PC-3 (cell line): ENCODE data around the gene CCDC78.

Experiments used
- EZH2 ChIP-seq: fragments of 300-600 bp; sonication (generic); IDR thresholded peaks from one replicate; pipeline ENCODE4 v1.6.1; 2017; ENCODE audit warnings: antibody characterized with exemption, mild to moderate bottlenecking, low read length; ENCODE audit not compliant: unreplicated experiment
- EZH2phosphoT487 ChIP-seq: fragments of 300-600 bp; sonication (generic); IDR thresholded peaks from 2 replicates; pipeline ENCODE4 v1.6.1; 2018; ENCODE audit warnings: mild to moderate bottlenecking, antibody characterized with exemption, low read length, borderline replicate concordance
- TF ChIP-seq, protein P1 (sequence below): fragments of 300-600 bp; sonication (generic); conservative IDR thresholded peaks from 2 replicates; pipeline ENCODE4 v1.5.1; 2017; ENCODE audit warnings: antibody characterized with exemption, low read depth, mild to moderate bottlenecking, low read length

DNA sequence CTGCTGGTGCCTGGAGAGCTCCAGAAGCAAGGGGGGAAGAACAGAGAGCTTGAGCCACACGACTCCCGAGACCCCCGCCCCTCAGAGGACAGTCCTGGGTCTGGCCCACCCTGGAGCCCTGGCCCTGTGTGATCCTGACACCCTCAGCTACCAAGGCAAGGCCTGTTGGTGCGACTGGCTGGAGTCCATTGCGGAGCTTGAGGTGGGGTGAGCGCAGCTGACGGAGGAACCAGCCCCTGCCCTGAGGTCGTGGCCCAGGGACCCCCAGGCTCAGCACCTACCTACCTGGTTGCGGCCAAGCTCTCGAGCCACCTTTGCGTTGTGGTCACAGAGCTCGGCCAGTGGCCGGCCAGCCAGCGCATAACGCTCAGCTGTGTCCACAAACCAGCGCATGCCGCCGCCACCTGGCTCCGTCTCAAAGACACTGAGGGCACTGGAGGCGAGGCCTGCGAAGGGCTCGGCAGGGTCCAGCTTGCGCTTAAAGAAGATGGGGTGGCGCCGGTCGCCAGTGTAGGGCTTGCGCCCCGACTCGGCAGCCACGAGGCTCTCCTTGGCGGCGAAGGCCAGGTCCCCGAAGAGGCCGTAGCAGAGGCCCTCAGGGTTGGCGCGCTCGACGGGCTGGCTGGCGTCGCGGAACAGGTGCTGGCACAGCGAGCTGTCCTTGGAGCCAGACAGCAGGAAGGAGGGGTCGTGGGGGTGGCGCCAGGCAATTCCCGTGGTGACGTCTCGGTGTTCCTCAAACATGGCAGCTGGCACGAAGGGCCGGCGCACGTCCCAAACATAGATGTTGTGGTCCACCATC is 39.6 kb downstream of the CCDC78 start:
- TF ChIP-seq, protein P1, sequence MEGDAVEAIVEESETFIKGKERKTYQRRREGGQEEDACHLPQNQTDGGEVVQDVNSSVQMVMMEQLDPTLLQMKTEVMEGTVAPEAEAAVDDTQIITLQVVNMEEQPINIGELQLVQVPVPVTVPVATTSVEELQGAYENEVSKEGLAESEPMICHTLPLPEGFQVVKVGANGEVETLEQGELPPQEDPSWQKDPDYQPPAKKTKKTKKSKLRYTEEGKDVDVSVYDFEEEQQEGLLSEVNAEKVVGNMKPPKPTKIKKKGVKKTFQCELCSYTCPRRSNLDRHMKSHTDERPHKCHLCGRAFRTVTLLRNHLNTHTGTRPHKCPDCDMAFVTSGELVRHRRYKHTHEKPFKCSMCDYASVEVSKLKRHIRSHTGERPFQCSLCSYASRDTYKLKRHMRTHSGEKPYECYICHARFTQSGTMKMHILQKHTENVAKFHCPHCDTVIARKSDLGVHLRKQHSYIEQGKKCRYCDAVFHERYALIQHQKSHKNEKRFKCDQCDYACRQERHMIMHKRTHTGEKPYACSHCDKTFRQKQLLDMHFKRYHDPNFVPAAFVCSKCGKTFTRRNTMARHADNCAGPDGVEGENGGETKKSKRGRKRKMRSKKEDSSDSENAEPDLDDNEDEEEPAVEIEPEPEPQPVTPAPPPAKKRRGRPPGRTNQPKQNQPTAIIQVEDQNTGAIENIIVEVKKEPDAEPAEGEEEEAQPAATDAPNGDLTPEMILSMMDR = no peak
- TF ChIP-seq EZH2phosphoT487 (no peak), EZH2 (no peak)
